A549 (cell line): Measurements from ENCODE around the gene B4GALT3. TPM values are rescaled to one million over a fixed set of nuclear protein-coding genes. Genes with fewer than 3 reads are reported as not detected.

Experiments used
- ATAC-seq, 2 experiments: fragments of 200-7000 bp in 1 of 2; fragments of >200 bp in 1 of 2; cut with Nextera tagmentation in 1 of 2; cut with Tn5 transposase in 1 of 2; 3 replicates each; pipeline versions ENCODE4 v1.8.0 to v1.9.1; 2018 to 2020; ENCODE audit warnings: mild to moderate bottlenecking in 1 of 2, moderate library complexity in 1 of 2
- CTCF ChIA-PET: fragments of 300-600 bp; sonication (Branson Sonifier 250); formaldehyde crosslinking; extraction: SDS; loops from one replicate; lab custom pipeline; 2021; ENCODE audit warnings: antibody characterized with exemption, inconsistent platforms; lab: Yijun Ruan, JAX
- POLR2A ChIA-PET: fragments of 350-600 bp; formaldehyde crosslinking; extraction: SDS; loops from one replicate; lab custom pipeline; 2021; ENCODE audit warnings: antibody characterized with exemption, inconsistent platforms; lab: Yijun Ruan, JAX
- DNase-seq, 2 experiments: peaks; one replicate each; pipeline versions ENCODE4 v3.0.0 to v3.0.0-alpha.2; 2011 to 2016; ENCODE audit warnings: low read depth in 1 of 2, low spot score in 1 of 2
- FAIRE-seq: peaks from 2 replicates; lab custom pipeline; 2011; peaks lifted over from hg19 to GRCh38; lab: Jason Lieb, UNC
- H3K27ac ChIP-seq, 2 experiments: fragments of >200 bp; sonication (Bioruptor Twin); formaldehyde crosslinking; 3 replicates each; pipeline ENCODE4 v1.5.1; 2016 to 2017
- H3K4me1 ChIP-seq: fragments of >200 bp; sonication (Bioruptor Twin); formaldehyde crosslinking; 3 replicates; pipeline ENCODE4 v1.6.1; 2016
- H3K4me2 ChIP-seq: fragments of >200 bp; sonication (Bioruptor Twin); formaldehyde crosslinking; 3 replicates; pipeline ENCODE4 v1.6.1; 2016
- H3K4me3 ChIP-seq: fragments of >200 bp; sonication (Bioruptor Twin); formaldehyde crosslinking; 3 replicates; pipeline ENCODE4 v1.5.1; 2016
- H3K9me3 ChIP-seq: fragments of >200 bp; sonication (Bioruptor Twin); formaldehyde crosslinking; 3 replicates; pipeline ENCODE4 v1.6.1; 2016
- BHLHE40 ChIP-seq: IDR thresholded peaks from 2 replicates; pipeline ENCODE4 v1.6.1; 2012; ENCODE audit warnings: low read depth, low read length, inconsistent platforms
- CEBPB ChIP-seq, 2 experiments: fragments of >200 bp in 1 of 2; sonication (Bioruptor Twin) in 1 of 2; formaldehyde crosslinking in 1 of 2; IDR thresholded peaks; 2 replicates each; pipeline ENCODE4 v1.6.1; 2012 to 2016
- CHD2 ChIP-seq: fragments of 150-350 bp; IDR thresholded peaks from 2 replicates; pipeline ENCODE4 v1.6.1; 2014; ENCODE audit warnings: low read length; ENCODE audit not compliant: partially characterized antibody
- EHMT2 ChIP-seq: fragments of 200-600 bp; sonication (generic); IDR thresholded peaks from 2 replicates; pipeline ENCODE4 v1.6.1; 2016; ENCODE audit warnings: antibody characterized with exemption, low read depth, mild to moderate bottlenecking, moderate library complexity
- GATA3 ChIP-seq: IDR thresholded peaks from 2 replicates; pipeline ENCODE4 v1.6.1; 2012; ENCODE audit warnings: borderline replicate concordance
- HEYL ChIP-seq: fragments of 250-450 bp; sonication (Bioruptor Pico); IDR thresholded peaks from 2 replicates; pipeline ENCODE4 v1.8.0; 2021; ENCODE audit warnings: mild to moderate bottlenecking, moderate library complexity
- NFE2L2 ChIP-seq: fragments of 150-350 bp; conservative IDR thresholded peaks from 2 replicates; pipeline ENCODE4 v1.6.1; 2014; ENCODE audit warnings: low read length
- NR3C1 ChIP-seq: fragments of >200 bp; sonication (Bioruptor Twin); formaldehyde crosslinking; IDR thresholded peaks from 3 replicates; pipeline ENCODE4 v1.6.1; 2017
- POLR2A ChIP-seq: IDR thresholded peaks from 2 replicates; pipeline ENCODE4 v1.6.1; 2012; ENCODE audit warnings: mild to moderate bottlenecking, low read length
- RARB ChIP-seq: fragments of 250-450 bp; sonication (Bioruptor Pico); IDR thresholded peaks from 2 replicates; pipeline ENCODE4 v1.8.0; 2021; ENCODE audit warnings: mild to moderate bottlenecking, moderate library complexity
- RCOR1 ChIP-seq: fragments of 150-350 bp; IDR thresholded peaks from 2 replicates; pipeline ENCODE4 v1.6.1; 2014; ENCODE audit warnings: antibody characterized with exemption, low read length, low read depth
- RNF2 ChIP-seq: fragments of 200-600 bp; sonication (generic); IDR thresholded peaks from 2 replicates; pipeline ENCODE4 v1.6.1; 2016; ENCODE audit warnings: low read depth, mild to moderate bottlenecking, antibody characterized with exemption, moderate library complexity, borderline replicate concordance
- TP53 ChIP-seq: fragments of 250-450 bp; sonication (Bioruptor Pico); IDR thresholded peaks from 2 replicates; pipeline ENCODE4 v1.5.0; 2021; ENCODE audit warnings: mild to moderate bottlenecking, moderate library complexity
- ZNF302 ChIP-seq: fragments of 250-450 bp; sonication (Bioruptor Pico); IDR thresholded peaks from 2 replicates; pipeline ENCODE4 v1.9.0; 2021; ENCODE audit warnings: inconsistent platforms, mild to moderate bottlenecking, moderate library complexity
- ZSCAN20 ChIP-seq: fragments of 250-450 bp; sonication (Bioruptor Pico); IDR thresholded peaks from 2 replicates; pipeline ENCODE4 v1.8.0; 2022; ENCODE audit warnings: mild to moderate bottlenecking, moderate library complexity
- WGBS: methylation state at CpG from one replicate; pipeline ENCODE4 v1.1.6; 2017; ENCODE audit errors: missing lambda C conversion rate; 5-methylcytosine and 5-hydroxymethylcytosine counted together
- polyA plus RNA-seq, 4 experiments: library from polyadenylated mRNA; depleted of rRNA in 3 of 4; stranded (reverse); fragments of >200 nt; fragmentation: RNase III in 1 of 4; extraction: RNeasy Plus Mini Kit Qiagen cat#74134 plus additional on column Dnase treatment in 1 of 4; gene quantifications; 2 replicates in 3 of 4; 3 replicates in 1 of 4; pipeline ENCODE4 v1.2.3, GENCODE V29; 2011 to 2017
- TF ChIP-seq, protein P1 (sequence below): fragments of >200 bp; sonication (Bioruptor Twin); formaldehyde crosslinking; IDR thresholded peaks from 2 replicates; pipeline ENCODE4 v1.6.1; 2016
- TF ChIP-seq, protein P2 (sequence below): fragments of >200 bp; sonication (Bioruptor Twin); formaldehyde crosslinking; IDR thresholded peaks from 3 replicates; pipeline ENCODE4 v1.5.1; 2016
- TF ChIP-seq, protein P3 (sequence below): fragments of 200-600 bp; sonication (generic); IDR thresholded peaks from 2 replicates; pipeline ENCODE4 v1.6.1; 2016; ENCODE audit warnings: antibody characterized with exemption, mild to moderate bottlenecking, moderate library complexity

The B4GALT3 gene
- polyA plus RNA-seq, 2 of the 4 experiments (the other 2 are of a cell fraction) = 25.3 to 25.5 TPM

DNA sequence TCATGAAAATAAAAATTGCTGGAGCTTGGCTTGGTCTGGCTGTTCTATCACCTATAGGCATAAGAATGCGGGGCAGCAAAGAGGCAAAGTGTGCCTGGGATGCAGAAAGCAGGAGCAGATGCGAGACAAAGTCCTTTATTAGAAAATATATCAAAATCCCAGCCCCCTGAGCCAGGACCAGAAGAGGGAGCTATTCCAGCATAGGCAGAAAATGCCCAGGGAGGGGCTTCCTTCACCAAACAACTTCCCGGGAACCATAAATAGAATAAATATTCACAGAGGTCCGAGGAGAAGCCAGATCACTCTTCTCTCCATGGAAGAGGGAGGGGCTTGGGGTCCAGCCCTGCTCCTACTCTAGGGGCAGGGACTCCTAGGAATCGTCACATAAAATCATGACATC is 6.1 kb downstream of the B4GALT3 start:
- no peak overlapping the region for H3K4me3 ChIP-seq
- H3K4me2 ChIP-seq = no peak overlapping the region
- ATAC-seq = no peak
- no peak overlapping the region for H3K27ac ChIP-seq
- no peak for DNase-seq
- no peak for FAIRE-seq
- TF ChIP-seq CHD2 (no peak), POLR2A (no peak), CEBPB (IDR thresholded peaks at IDR 0.05) (no peak), RNF2 (no peak), BHLHE40 (no peak), ZNF302 (CRISPR knock-in tag) (no peak)
- TF ChIP-seq, protein P1, sequence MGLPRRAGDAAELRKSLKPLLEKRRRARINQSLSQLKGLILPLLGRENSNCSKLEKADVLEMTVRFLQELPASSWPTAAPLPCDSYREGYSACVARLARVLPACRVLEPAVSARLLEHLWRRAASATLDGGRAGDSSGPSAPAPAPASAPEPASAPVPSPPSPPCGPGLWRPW = no peak
- TF ChIP-seq, protein P2, sequence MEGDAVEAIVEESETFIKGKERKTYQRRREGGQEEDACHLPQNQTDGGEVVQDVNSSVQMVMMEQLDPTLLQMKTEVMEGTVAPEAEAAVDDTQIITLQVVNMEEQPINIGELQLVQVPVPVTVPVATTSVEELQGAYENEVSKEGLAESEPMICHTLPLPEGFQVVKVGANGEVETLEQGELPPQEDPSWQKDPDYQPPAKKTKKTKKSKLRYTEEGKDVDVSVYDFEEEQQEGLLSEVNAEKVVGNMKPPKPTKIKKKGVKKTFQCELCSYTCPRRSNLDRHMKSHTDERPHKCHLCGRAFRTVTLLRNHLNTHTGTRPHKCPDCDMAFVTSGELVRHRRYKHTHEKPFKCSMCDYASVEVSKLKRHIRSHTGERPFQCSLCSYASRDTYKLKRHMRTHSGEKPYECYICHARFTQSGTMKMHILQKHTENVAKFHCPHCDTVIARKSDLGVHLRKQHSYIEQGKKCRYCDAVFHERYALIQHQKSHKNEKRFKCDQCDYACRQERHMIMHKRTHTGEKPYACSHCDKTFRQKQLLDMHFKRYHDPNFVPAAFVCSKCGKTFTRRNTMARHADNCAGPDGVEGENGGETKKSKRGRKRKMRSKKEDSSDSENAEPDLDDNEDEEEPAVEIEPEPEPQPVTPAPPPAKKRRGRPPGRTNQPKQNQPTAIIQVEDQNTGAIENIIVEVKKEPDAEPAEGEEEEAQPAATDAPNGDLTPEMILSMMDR = peak; percentile 10; the same call in 1 of the 3 replicates
- H3K9me3 ChIP-seq = no peaks in the 10 kb centered on the region
- ChIA-PET POLR2A (no interaction called here), CTCF (interaction anchor here (0.6 to 3.2 kb wide), 5 partner anchors 10 to 37 kb away, joined by 3 to 14 read pairs (median 7); partner anchors contain the start of gene USP21)
- peaks cover 11% of the 10 kb centered on the region; the same call in 2 of the 3 replicates for H3K4me1 ChIP-seq
- 72% methylated on average over 5 of the region's 5 CpGs for WGBS

DNA sequence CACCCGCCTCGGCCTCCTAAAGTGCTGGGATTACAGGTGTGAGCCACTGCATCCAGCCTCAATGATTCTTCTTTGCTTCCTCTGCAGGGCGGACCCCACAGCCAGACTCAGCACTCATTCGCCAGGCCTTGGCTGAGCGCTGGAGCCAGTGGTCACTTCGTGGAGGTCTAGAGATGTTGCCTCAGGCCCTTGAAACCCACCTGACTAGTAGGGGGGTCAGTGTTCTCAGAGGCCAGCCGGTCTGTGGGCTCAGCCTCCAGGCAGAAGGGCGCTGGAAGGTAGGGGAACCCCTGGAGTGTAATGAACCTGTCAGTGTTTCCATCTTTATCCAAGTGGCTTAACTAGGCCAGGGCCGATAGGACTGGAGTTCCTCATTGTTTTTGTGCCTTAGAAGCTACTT is 8.4 kb downstream of the B4GALT3 start:
- Histone ChIP-seq H3K4me2 (no peak overlapping the region), H3K27ac (no peak overlapping the region), H3K4me1 (peaks cover 16% of the 10 kb centered on the region), H3K9me3 (no peaks in the 10 kb centered on the region), H3K4me3 (no peak overlapping the region)
- DNase-seq (no peak), FAIRE-seq (no peak), ATAC-seq (no peak)
- TF ChIP-seq EHMT2 (no peak), RCOR1 (no peak), ZSCAN20 (CRISPR knock-in tag) (no peak), ZNF302 (CRISPR knock-in tag) (no peak)
- TF ChIP-seq, protein P3, sequence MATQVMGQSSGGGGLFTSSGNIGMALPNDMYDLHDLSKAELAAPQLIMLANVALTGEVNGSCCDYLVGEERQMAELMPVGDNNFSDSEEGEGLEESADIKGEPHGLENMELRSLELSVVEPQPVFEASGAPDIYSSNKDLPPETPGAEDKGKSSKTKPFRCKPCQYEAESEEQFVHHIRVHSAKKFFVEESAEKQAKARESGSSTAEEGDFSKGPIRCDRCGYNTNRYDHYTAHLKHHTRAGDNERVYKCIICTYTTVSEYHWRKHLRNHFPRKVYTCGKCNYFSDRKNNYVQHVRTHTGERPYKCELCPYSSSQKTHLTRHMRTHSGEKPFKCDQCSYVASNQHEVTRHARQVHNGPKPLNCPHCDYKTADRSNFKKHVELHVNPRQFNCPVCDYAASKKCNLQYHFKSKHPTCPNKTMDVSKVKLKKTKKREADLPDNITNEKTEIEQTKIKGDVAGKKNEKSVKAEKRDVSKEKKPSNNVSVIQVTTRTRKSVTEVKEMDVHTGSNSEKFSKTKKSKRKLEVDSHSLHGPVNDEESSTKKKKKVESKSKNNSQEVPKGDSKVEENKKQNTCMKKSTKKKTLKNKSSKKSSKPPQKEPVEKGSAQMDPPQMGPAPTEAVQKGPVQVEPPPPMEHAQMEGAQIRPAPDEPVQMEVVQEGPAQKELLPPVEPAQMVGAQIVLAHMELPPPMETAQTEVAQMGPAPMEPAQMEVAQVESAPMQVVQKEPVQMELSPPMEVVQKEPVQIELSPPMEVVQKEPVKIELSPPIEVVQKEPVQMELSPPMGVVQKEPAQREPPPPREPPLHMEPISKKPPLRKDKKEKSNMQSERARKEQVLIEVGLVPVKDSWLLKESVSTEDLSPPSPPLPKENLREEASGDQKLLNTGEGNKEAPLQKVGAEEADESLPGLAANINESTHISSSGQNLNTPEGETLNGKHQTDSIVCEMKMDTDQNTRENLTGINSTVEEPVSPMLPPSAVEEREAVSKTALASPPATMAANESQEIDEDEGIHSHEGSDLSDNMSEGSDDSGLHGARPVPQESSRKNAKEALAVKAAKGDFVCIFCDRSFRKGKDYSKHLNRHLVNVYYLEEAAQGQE = no peak
- ChIA-PET POLR2A (no interaction called here), CTCF (interaction anchor here (0.5 to 5.5 kb wide), 6 partner anchors 8 to 491 kb away, joined by 3 to 59 read pairs (median 4); partner anchors contain the start of gene UFC1)
- 90% methylated on average over 9 of the region's 9 CpGs for WGBS

DNA sequence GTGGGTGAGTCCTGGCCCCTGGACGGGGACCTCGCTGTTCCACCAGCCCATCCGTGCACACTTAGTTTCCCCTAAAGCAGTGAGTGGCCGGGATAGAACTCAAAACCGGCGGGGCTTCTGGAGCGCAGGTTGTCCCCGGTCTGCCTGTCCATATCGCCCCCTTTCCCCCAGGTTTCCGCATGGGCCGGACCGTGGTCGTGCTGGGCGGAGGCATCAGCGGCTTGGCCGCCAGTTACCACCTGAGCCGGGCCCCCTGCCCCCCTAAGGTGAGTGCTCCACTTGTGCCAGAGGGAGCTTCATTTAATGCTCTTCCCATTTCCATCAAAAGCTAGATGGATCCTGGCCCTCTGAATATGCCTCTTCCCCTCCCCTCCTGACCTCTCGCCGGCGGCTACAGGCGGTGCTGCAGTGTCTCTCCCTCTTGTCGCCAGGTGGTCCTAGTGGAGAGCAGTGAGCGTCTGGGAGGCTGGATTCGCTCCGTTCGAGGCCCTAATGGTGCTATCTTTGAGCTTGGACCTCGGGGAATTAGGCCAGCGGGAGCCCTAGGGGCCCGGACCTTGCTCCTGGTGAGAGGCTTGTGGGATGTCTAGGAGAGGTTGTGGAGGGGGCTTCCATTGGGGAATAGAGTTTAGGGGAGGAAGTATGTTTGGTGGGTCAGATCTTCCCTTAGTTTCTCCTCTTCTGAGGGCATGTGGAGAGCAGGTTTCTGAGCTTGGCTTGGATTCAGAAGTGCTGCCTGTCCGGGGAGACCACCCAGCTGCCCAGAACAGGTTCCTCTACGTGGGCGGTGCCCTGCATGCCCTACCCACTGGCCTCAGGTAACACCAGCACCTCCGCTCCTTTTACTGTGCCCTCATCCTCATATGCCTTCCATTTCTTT is 10.4 kb downstream of the B4GALT3 start:
- TF ChIP-seq TP53 (CRISPR knock-in tag) (no peak), GATA3 (no peak; the same call in 1 of the 2 replicates), HEYL (no peak), NR3C1 (no peak), NFE2L2 (no peak), RARB (CRISPR knock-in tag) (no peak)
- TF ChIP-seq, protein P3 = no peak
- ChIA-PET CTCF (interaction anchor here (0.7 to 5.5 kb wide), 17 partner anchors 9 to 974 kb away, joined by 3 to 59 read pairs (median 4); partner anchors contain the start of genes DEDD, KLHDC9 and UFC1), POLR2A (interaction anchor here (1.0 to 2.8 kb wide), 8 partner anchors 9 to 223 kb away, joined by 3 to 25 read pairs (median 6); partner anchors contain the start of genes B4GALT3, NDUFS2, UFC1 and USF1)
- peak; percentile 18 to 43; a peak in 5 of 6 replicates for ATAC-seq
- 15% methylated on average over 27 of the region's 33 CpGs for WGBS
- no peak for FAIRE-seq
- Histone ChIP-seq H3K9me3 (no peaks in the 10 kb centered on the region), H3K4me3 (peak overlapping the region; percentile 62), H3K4me2 (peak overlapping the region; percentile 99), H3K27ac (peak overlapping the region; percentile 77 to 92), H3K4me1 (peaks cover 16% of the 10 kb centered on the region)
- no peak for DNase-seq
